ENCODE measurements around the gene DYRK1A. TPM values are rescaled to one million over a fixed set of nuclear protein-coding genes. Genes with fewer than 3 reads are reported as not detected.
A peak's percentile ranks its signal among the peaks of the same experiment; 100 is the strongest.

Gene DYRK1A
- total and polyA plus RNA-seq, 2 of the 13 experiments (the other 11 are each of a cell fraction or from before 2014, with no cell fraction given): 24.6 to 34.2 TPM

GRCh38 chr21:37430184-37430821 lies 63.7 kb downstream of the DYRK1A start:
- in situ Hi-C loops (cut with HindIII; ENCODE audit: extremely low pct_ligation_motif_present, low pct_unique_long_range_greater_than_20kb): no loop called here
- Histone ChIP-seq H2AFZ (ENCODE audit: low read length) (no peak overlapping the region), H3K79me2 (ENCODE audit: insufficient read depth, low read length) (peaks cover 71% of the 10 kb centered on the region), H3K4me2 (ENCODE audit: low read depth, low read length) (peak overlapping the region; percentile 21), H3K27me3 (ENCODE audit: control insufficient read depth in 1 of 2, insufficient read depth in 2 of 2, low read length in 2 of 2) (no peaks in the 10 kb centered on the region), H3K9ac (ENCODE audit: insufficient read depth, low read depth, low read length) (no peak overlapping the region), H4K20me1 (ENCODE audit: insufficient read depth, low read length) (peaks cover 35% of the 10 kb centered on the region), H3K9me3 (ENCODE audit: low read length) (no peaks in the 10 kb centered on the region), H3K4me3 (replicated peaks in 1 of 3; ENCODE audit: insufficient read depth in 1 of 3, low read depth in 2 of 3, low read length in 3 of 3) (no peak overlapping the region), H3K36me3 (replicated peaks in 1 of 2; ENCODE audit: control insufficient read depth in 1 of 2, insufficient read depth in 2 of 2, low read length in 2 of 2) (peaks cover 6 to 8% of the 10 kb centered on the region in 2 experiments; a peak in 3 of 5 replicates), H3K27ac (ENCODE audit: extremely low read length, insufficient read depth, low read length) (peak overlapping the region; percentile 19), H3K4me1 (ENCODE audit: insufficient read depth, low read length) (peaks cover 37% of the 10 kb centered on the region)
- FAIRE-seq (peak; percentile 83), ATAC-seq (peak; percentile 97), DNase-seq (ENCODE audit: low spot score) (peak; percentile 69)
- no TSS peak for BruUV-seq (replicated peaks)
- 43% methylated on average over 6 of the region's 6 CpGs for WGBS (ENCODE audit: low lambda C conversion rate)
- POLR2A ChIA-PET: no interaction called here
- CTCF ChIA-PET (ENCODE audit: low intra/inter-chr PET ratio, low total read pairs): no interaction called here
- intact Hi-C loops (cut with micrococcal nuclease; ENCODE audit: unreplicated experiment): loop anchor here (5.0 kb wide), 1 partner anchor 53 kb away; no protein-coding TSS in a partner anchor
- TF ChIP-seq HOMEZ (CRISPR knock-in tag; IDR thresholded peaks at IDR 0.05; ENCODE audit: low read depth) (peak; percentile 20; the same call in 1 of the 2 replicates), KMT2A (CRISPR knock-in tag; IDR thresholded peaks at IDR 0.05) (peak; percentile 55; the same call in 1 of the 2 replicates), GATAD2A (CRISPR knock-in tag; IDR thresholded peaks at IDR 0.05) (peak; percentile 39; the same call in 1 of the 2 replicates), SAP130 (CRISPR knock-in tag; IDR thresholded peaks at IDR 0.05; ENCODE audit: low read depth) (peak; percentile 63; the same call in 1 of the 2 replicates), TEAD3 (CRISPR knock-in tag; optimal IDR thresholded peaks at IDR 0.05; ENCODE audit: borderline replicate concordance) (peak; percentile 64), ZNF512B (CRISPR knock-in tag; IDR thresholded peaks at IDR 0.05; ENCODE audit: borderline replicate concordance) (no peak), MXD4 (CRISPR knock-in tag; IDR thresholded peaks at IDR 0.05) (no peak; the same call in 1 of the 2 replicates), BHLHE40 (IDR thresholded peaks at IDR 0.05; ENCODE audit: low read length) (no peak), PHF21A (CRISPR knock-in tag; IDR thresholded peaks at IDR 0.05) (0 out of 2 replicates have a peak, but pooled peaks have one; percentile 17), ZNF644 (CRISPR knock-in tag; IDR thresholded peaks at IDR 0.05; ENCODE audit: low read depth) (0 out of 2 replicates have a peak, but pooled peaks have one; percentile 33), ZNF614 (CRISPR knock-in tag; IDR thresholded peaks at IDR 0.05; ENCODE audit: borderline replicate concordance) (0 out of 2 replicates have a peak, but pooled peaks have one; percentile 29), ZNF616 (CRISPR knock-in tag; IDR thresholded peaks at IDR 0.05; ENCODE audit: low read depth) (no peak), MEIS1 (CRISPR knock-in tag; IDR thresholded peaks at IDR 0.05; ENCODE audit: borderline replicate concordance) (no peak), MTERF4 (CRISPR knock-in tag; IDR thresholded peaks at IDR 0.05) (no peak), SALL1 (CRISPR knock-in tag; IDR thresholded peaks at IDR 0.05) (peak; percentile 43), RCOR2 (CRISPR knock-in tag; IDR thresholded peaks at IDR 0.05) (no peak), ZNF292 (CRISPR knock-in tag; IDR thresholded peaks at IDR 0.05; ENCODE audit: borderline replicate concordance, low read depth) (peak; percentile 90; the same call in 1 of the 2 replicates), SMYD3 (CRISPR knock-in tag; IDR thresholded peaks at IDR 0.05) (no peak), HNF4A (CRISPR knock-in tag; IDR thresholded peaks at IDR 0.05) (peak; percentile 62), HNF4G (IDR thresholded peaks at IDR 0.05; ENCODE audit: borderline replicate concordance, low read depth, low read length) (0 out of 2 replicates have a peak, but pooled peaks have one; percentile 9), HNF4G (CRISPR knock-in tag; IDR thresholded peaks at IDR 0.05; ENCODE audit: borderline replicate concordance, low read depth) (no peak), NFRKB (IDR thresholded peaks at IDR 0.05) (no peak)
